ENCODE results near the gene APLNR.

APLNR gene

GRCh38 chr11:57262157-57262556 lies 25.1 kb upstream of the APLNR start:
- TF ChIP-seq CTCF (IDR thresholded peaks at IDR 0.05; ENCODE audit: low read depth, low read length) = no peak
- no peak overlapping the region for H3K4me3 ChIP-seq (ENCODE audit: low read depth, low read length)

- TF ChIP-seq CTCF (IDR thresholded peaks at IDR 0.05; ENCODE audit: low read depth, low read length) = no peak
- no peak overlapping the region for H3K4me3 ChIP-seq (ENCODE audit: low read depth, low read length)
These were observed 24.1 kb upstream of the APLNR start for GRCh38 chr11:57260937-57261783.

- TF ChIP-seq CTCF (IDR thresholded peaks at IDR 0.05; ENCODE audit: low read depth, low read length) = no peak
- no peak overlapping the region for H3K4me3 ChIP-seq (ENCODE audit: low read depth, low read length)
These were observed 19.1 kb upstream of the APLNR start for GRCh38 chr11:57256119-57256518.

GRCh38 chr11:57255618-57256017 lies 18.6 kb upstream of the APLNR start:
- no peak overlapping the region for H3K4me3 ChIP-seq (ENCODE audit: low read depth, low read length)
- no peak for TF ChIP-seq CTCF (IDR thresholded peaks at IDR 0.05; ENCODE audit: low read depth, low read length)

GRCh38 chr11:57254631-57255030 lies 17.6 kb upstream of the APLNR start:
- no peak overlapping the region for H3K4me3 ChIP-seq (ENCODE audit: low read depth, low read length)
- TF ChIP-seq CTCF (IDR thresholded peaks at IDR 0.05; ENCODE audit: low read depth, low read length) = no peak

GRCh38 chr11:57251491-57252104 lies 14.5 kb upstream of the APLNR start:
- TF ChIP-seq CTCF (IDR thresholded peaks at IDR 0.05; ENCODE audit: low read depth, low read length) = no peak
- no peak overlapping the region for H3K4me3 ChIP-seq (ENCODE audit: low read depth, low read length)

- no peak overlapping the region for H3K4me3 ChIP-seq (ENCODE audit: low read depth, low read length)
- TF ChIP-seq CTCF (IDR thresholded peaks at IDR 0.05; ENCODE audit: low read depth, low read length) = no peak
These were observed 14.0 kb upstream of the APLNR start for GRCh38 chr11:57251037-57251436.

Measured in WI38 (cell line).